Calu3 (cell line): ENCODE data around the gene DUSP22. TPM values are rescaled to one million over a fixed set of nuclear protein-coding genes. Genes with fewer than 3 reads are reported as not detected.
"Not testable (repeated sequence)": the region's sequence is repeated elsewhere in the genome, so short reads cannot be mapped to it uniquely, and the experiment has no call there.

ENCODE experiments used
- BruUV-seq: library from RNA; stranded (reverse); fragments of 400-500 nt; replicated peaks from 2 replicates; lab custom pipeline; 2021; lab: Mats Ljungman, UMichigan
- CTCF ChIA-PET: fragments of 300-600 bp; sonication (Branson Sonifier 250); formaldehyde crosslinking; loops from one replicate; lab custom pipeline; 2022; ENCODE audit warnings: antibody characterized with exemption; lab: Charles Lee
- DNase-seq: peaks from one replicate; pipeline ENCODE4 v3.0.0; 2022
- H3K27ac Mint-ChIP-seq: one replicate; pipeline ENCODE4 v1.8.0; 2022; ENCODE audit warnings: mixed read lengths; ENCODE audit not compliant: unreplicated experiment
- H3K27me3 Mint-ChIP-seq: one replicate; pipeline ENCODE4 v1.8.0; 2022; ENCODE audit warnings: mixed read lengths; ENCODE audit not compliant: unreplicated experiment
- H3K36me3 Mint-ChIP-seq: one replicate; pipeline ENCODE4 v1.8.0; 2022; ENCODE audit warnings: mild to moderate bottlenecking, moderate library complexity, mixed read lengths; ENCODE audit not compliant: insufficient read depth, unreplicated experiment
- H3K4me1 Mint-ChIP-seq: one replicate; pipeline ENCODE4 v1.8.0; 2022; ENCODE audit warnings: mild to moderate bottlenecking, low read depth, mixed read lengths; ENCODE audit not compliant: unreplicated experiment
- H3K4me3 Mint-ChIP-seq: one replicate; pipeline ENCODE4 v1.8.0; 2022; ENCODE audit warnings: mild to moderate bottlenecking, low read depth, moderate library complexity, mixed read lengths; ENCODE audit not compliant: unreplicated experiment
- H3K9me3 Mint-ChIP-seq: one replicate; pipeline ENCODE4 v1.8.0; 2022; ENCODE audit warnings: low read depth, mixed read lengths; ENCODE audit not compliant: unreplicated experiment
- intact Hi-C: fragments of 100-400 bp; cut with micrococcal nuclease; formaldehyde crosslinking; loops from one replicate; pipeline ENCODE4 v1.10.0; 2022; ENCODE audit not compliant: unreplicated experiment
- total RNA-seq: library from RNA; stranded (reverse); gene quantifications from 2 replicates; pipeline ENCODE4 v1.2.3, GENCODE V29; 2022
- TF ChIP-seq, protein P1 (sequence below): fragments of 200-600 bp; IDR thresholded peaks from one replicate; pipeline ENCODE4 v1.8.0; 2022; ENCODE audit warnings: antibody characterized with exemption; ENCODE audit not compliant: unreplicated experiment

DUSP22 gene
- total RNA-seq, 1 experiment from 2014 or later: 14.7 TPM

DNA sequence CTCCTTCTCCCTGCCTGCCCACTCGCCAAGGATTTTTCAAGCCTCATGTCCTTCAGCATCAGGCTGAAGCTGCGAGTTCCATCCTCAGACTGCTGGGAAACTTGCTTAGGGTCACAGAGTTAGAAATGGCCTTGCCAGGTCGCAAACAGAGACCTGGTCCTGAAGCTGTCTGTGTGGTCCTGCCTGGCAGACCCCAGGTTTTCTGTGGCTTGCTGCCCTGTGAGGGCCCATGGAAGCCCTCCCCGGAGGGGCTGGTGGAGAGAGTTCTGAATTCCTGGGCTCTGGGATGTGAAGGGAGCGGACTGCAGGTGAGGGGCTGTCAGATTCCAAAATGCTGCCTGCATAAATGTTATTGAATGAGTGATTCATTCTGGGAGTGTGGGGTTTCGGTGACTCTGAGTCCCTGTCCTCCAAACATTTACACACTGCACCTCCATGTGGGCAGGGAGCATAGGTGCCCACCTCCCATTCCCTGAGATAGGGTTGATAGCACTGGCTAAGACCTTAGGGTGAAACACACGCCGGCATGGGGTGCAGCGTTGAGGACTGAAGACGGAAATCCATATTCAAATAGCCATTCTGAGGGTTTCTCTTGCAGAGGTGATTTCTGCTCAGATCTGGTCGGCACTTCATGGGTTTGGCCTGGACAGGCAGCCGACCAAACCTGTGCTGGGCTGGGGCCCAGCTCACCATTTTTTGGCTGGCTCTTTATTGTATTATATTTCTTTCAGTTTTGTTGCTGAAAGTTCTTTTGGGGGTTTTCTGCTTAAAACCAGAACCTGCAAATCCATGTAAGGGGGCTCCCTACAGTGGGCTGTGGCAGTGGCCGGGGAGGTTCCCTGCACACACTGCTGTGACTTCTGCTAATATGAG is 77.5 kb downstream of the DUSP22 start:
- peaks cover 54% of the 10 kb centered on the region for H3K27me3 Mint-ChIP-seq
- intact Hi-C loops: no loop called here
- no peaks in the 10 kb centered on the region for H3K36me3 Mint-ChIP-seq
- no peaks in the 10 kb centered on the region for H3K4me1 Mint-ChIP-seq
- peaks cover 7% of the 10 kb centered on the region for H3K9me3 Mint-ChIP-seq
- DNase-seq: no peak
- no peak overlapping the region for H3K4me3 Mint-ChIP-seq
- no peak overlapping the region for H3K27ac Mint-ChIP-seq
- CTCF ChIA-PET: no interaction called here
- TF ChIP-seq, protein P1, sequence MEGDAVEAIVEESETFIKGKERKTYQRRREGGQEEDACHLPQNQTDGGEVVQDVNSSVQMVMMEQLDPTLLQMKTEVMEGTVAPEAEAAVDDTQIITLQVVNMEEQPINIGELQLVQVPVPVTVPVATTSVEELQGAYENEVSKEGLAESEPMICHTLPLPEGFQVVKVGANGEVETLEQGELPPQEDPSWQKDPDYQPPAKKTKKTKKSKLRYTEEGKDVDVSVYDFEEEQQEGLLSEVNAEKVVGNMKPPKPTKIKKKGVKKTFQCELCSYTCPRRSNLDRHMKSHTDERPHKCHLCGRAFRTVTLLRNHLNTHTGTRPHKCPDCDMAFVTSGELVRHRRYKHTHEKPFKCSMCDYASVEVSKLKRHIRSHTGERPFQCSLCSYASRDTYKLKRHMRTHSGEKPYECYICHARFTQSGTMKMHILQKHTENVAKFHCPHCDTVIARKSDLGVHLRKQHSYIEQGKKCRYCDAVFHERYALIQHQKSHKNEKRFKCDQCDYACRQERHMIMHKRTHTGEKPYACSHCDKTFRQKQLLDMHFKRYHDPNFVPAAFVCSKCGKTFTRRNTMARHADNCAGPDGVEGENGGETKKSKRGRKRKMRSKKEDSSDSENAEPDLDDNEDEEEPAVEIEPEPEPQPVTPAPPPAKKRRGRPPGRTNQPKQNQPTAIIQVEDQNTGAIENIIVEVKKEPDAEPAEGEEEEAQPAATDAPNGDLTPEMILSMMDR: no peak
- no TSS peak for BruUV-seq

DNA sequence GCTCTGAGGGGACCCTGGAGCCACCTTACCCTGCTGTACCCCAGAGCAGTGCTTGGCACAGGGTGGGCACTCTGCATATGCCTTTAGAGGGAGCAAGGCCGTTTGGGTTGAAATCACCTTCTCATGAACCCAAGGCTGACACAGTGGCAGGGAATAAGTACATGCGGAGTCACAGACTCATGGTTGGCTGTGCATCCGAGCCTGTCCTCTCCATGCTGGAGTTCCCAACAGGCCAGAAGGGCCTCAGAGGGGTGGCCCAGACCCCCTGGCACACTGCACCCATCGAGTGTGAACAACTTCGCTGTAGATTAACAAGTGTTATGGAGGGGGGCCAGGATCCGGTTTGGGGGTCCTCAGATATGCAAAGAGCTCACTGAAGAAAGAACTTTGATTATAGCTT is 78.3 kb downstream of the DUSP22 start:
- intact Hi-C loops: no loop called here
- H3K4me3 Mint-ChIP-seq: no peak overlapping the region
- H3K36me3 Mint-ChIP-seq: no peaks in the 10 kb centered on the region
- BruUV-seq: no TSS peak
- TF ChIP-seq, protein P1: no peak
- H3K4me1 Mint-ChIP-seq: no peaks in the 10 kb centered on the region
- peaks cover 54% of the 10 kb centered on the region for H3K27me3 Mint-ChIP-seq
- CTCF ChIA-PET: interaction anchor here (0.6 kb wide), 1 partner anchor 52 kb away, joined by 3 read pairs; no protein-coding TSS in a partner anchor
- H3K27ac Mint-ChIP-seq: no peak overlapping the region
- no peak for DNase-seq
- peaks cover 6% of the 10 kb centered on the region for H3K9me3 Mint-ChIP-seq

DNA sequence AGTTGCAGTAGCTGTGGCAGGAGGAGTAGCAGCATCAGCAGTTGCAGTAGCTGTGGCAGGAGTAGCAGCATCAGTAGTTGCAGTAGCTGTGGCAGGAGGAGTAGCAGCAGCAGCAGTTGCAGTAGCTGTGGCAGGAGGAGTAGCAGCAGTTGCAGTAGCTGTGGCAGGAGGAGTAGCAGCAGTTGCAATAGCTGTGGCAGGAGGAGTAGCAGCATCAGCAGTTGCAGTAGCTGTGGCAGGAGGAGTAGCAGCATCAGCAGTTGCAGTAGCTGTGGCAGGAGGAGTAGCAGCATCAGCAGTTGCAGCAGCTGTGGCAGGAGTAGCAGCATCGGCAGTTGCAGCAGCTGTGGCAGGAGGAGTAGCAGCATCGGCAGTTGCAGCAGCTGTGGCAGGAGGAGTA is 79.6 kb downstream of the DUSP22 start:
- H3K4me1 Mint-ChIP-seq, H3K27ac Mint-ChIP-seq, H3K4me3 Mint-ChIP-seq, BruUV-seq, DNase-seq, H3K36me3 Mint-ChIP-seq, CTCF ChIA-PET, H3K9me3 Mint-ChIP-seq, intact Hi-C loops: not testable (repeated sequence)
- H3K27me3 Mint-ChIP-seq: peaks cover 45% of the 10 kb centered on the region

DNA sequence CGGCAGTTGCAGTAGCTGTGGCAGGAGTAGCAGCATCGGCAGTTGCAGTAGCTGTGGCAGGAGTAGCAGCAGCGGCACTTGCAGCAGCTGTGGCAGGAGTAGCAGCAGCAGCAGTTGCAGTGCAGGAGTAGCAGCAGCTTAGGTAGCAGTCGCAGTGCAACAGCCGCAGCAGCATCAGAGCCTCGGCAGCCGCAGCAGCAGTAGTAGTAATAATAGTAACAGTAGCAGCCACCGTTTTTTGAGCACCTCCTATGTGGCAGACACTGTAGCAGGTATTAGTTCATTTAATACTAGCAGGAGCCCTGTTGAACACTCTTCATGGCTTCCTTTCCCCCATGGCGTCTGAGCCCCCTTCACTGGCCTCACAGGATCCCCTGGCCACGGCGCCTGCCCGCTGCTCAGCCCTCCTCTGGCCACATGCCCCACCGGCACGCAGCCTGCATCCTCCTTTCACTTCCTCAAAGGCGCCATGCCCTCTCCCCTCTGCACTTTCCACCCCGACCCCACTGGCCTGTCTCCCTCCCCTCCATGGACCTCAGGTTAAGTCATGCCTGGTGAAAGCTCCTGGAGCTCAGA is 80.1 kb downstream of the DUSP22 start:
- H3K9me3 Mint-ChIP-seq: peaks cover 6% of the 10 kb centered on the region
- CTCF ChIA-PET: no interaction called here
- TF ChIP-seq, protein P1: no peak
- intact Hi-C loops: no loop called here
- H3K4me3 Mint-ChIP-seq: no peak overlapping the region
- no TSS peak for BruUV-seq
- H3K27ac Mint-ChIP-seq: no peak overlapping the region
- no peaks in the 10 kb centered on the region for H3K4me1 Mint-ChIP-seq
- peaks cover 40% of the 10 kb centered on the region for H3K27me3 Mint-ChIP-seq
- no peak for DNase-seq
- no peaks in the 10 kb centered on the region for H3K36me3 Mint-ChIP-seq
